Peyer's patch (tissue), 4 donors: ENCODE data around the gene C9orf153.

Experiments used
- POLR2A ChIP-seq, 2 donors: fragments of 450-650 bp; IDR thresholded peaks; one replicate each; pipeline ENCODE4 v1.5.1; 2017; ENCODE audit warnings: antibody characterized with exemption in 2 of 2, mild to moderate bottlenecking in 2 of 2, moderate library complexity in 2 of 2
- TF ChIP-seq, protein P1 (sequence below), 6 experiments: fragments of 450-650 bp in 4 of 6; fragments of 200-600 bp in 2 of 6; sonication (generic) in 1 of 6; IDR thresholded peaks; one replicate each; pipeline ENCODE4 v1.5.1; 2017 to 2019; ENCODE audit warnings: antibody characterized with exemption in 6 of 6, mild to moderate bottlenecking in 3 of 6, moderate library complexity in 1 of 6

GRCh38 chr9:86186696-86187095, 72.8 kb downstream of the C9orf153 start:
- TF ChIP-seq, protein P1, sequence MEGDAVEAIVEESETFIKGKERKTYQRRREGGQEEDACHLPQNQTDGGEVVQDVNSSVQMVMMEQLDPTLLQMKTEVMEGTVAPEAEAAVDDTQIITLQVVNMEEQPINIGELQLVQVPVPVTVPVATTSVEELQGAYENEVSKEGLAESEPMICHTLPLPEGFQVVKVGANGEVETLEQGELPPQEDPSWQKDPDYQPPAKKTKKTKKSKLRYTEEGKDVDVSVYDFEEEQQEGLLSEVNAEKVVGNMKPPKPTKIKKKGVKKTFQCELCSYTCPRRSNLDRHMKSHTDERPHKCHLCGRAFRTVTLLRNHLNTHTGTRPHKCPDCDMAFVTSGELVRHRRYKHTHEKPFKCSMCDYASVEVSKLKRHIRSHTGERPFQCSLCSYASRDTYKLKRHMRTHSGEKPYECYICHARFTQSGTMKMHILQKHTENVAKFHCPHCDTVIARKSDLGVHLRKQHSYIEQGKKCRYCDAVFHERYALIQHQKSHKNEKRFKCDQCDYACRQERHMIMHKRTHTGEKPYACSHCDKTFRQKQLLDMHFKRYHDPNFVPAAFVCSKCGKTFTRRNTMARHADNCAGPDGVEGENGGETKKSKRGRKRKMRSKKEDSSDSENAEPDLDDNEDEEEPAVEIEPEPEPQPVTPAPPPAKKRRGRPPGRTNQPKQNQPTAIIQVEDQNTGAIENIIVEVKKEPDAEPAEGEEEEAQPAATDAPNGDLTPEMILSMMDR (IDR thresholded peaks at IDR 0.05) = no peak
- TF ChIP-seq POLR2A (IDR thresholded peaks at IDR 0.05) = no peak
